Measurements from ENCODE around the gene MUS81. TPM values are rescaled to one million over a fixed set of nuclear protein-coding genes. Genes with fewer than 3 reads are reported as not detected.
"Not testable (repeated sequence)": the region's sequence is repeated elsewhere in the genome, so short reads cannot be mapped to it uniquely, and the experiment has no call there.

The MUS81 gene
- total RNA-seq, 1 donor from 2014 or later = 37.8 TPM

GRCh38 chr11:65885808-65886536 is 25.7 kb downstream of the MUS81 start:
- ATAC-seq = no peak
- intact Hi-C loops (cut with micrococcal nuclease) = loop anchor here (10.0 kb wide), 1 partner anchor 99 kb away; no protein-coding TSS in a partner anchor
- DNase-seq = peak; percentile 9

GRCh38 chr11:65886826-65887722 is 26.8 kb downstream of the MUS81 start:
- ATAC-seq (no peak), DNase-seq (peak; percentile 37)
- intact Hi-C loops (cut with micrococcal nuclease) = loop anchor here (10.0 kb wide), 1 partner anchor 98 kb away; no protein-coding TSS in a partner anchor

GRCh38 chr11:65887723-65888162 is 27.5 kb downstream of the MUS81 start:
- intact Hi-C loops (cut with micrococcal nuclease) = loop anchor here (10.0 kb wide), 1 partner anchor 97 kb away; no protein-coding TSS in a partner anchor
- no peak for ATAC-seq
- no peak for DNase-seq

GRCh38 chr11:65888163-65888814 is 28.1 kb downstream of the MUS81 start, which contains the start of gene FIBP:
FIBP (minus strand) TSS chr11:65888471; CDS start chr11:65888418, 53 bp downstream.
- ATAC-seq = peak; percentile 84
- intact Hi-C loops (cut with micrococcal nuclease) = loop anchor here (10.0 kb wide), 1 partner anchor 97 kb away; no protein-coding TSS in a partner anchor

GRCh38 chr11:65890324-65891218 is 30.3 kb downstream of the MUS81 start, which contains the start of gene CCDC85B:
CCDC85B (plus strand) TSS chr11:65890673; CDS start chr11:65890784, 111 bp downstream.
- peak; percentile 81 for ATAC-seq
- DNase-seq = peak; percentile 100
- intact Hi-C loops (cut with micrococcal nuclease) = no loop called here

More at GRCh38 chr11:65888163-65888814, 28.1 kb downstream of the MUS81 start, which contains the start of gene FIBP:
- peak; percentile 98 for DNase-seq

GRCh38 chr11:65891219-65892136 is 31.2 kb downstream of the MUS81 start:
- ATAC-seq = peak; percentile 3
- DNase-seq = peak; percentile 73
- intact Hi-C loops (cut with micrococcal nuclease) = no loop called here

GRCh38 chr11:65892137-65892540 is 31.9 kb downstream of the MUS81 start:
- peak; percentile 22 for DNase-seq
- intact Hi-C loops (cut with micrococcal nuclease); ATAC-seq: not testable (repeated sequence)

- peak; percentile 33 for DNase-seq
- no peak for ATAC-seq
- intact Hi-C loops (cut with micrococcal nuclease) = no loop called here
These were observed 32.6 kb downstream of the MUS81 start for GRCh38 chr11:65892661-65893317.

- ATAC-seq (no peak), DNase-seq (peak; percentile 64)
- intact Hi-C loops (cut with micrococcal nuclease) = no loop called here
These were observed 33.9 kb downstream of the MUS81 start for GRCh38 chr11:65894034-65894591.

GRCh38 chr11:65895482-65895981 is 35.3 kb downstream of the MUS81 start:
- intact Hi-C loops (cut with micrococcal nuclease) = no loop called here
- DNase-seq = peak; percentile 4
- no peak for ATAC-seq

GRCh38 chr11:65896034-65896999 is 36.1 kb downstream of the MUS81 start:
- intact Hi-C loops (cut with micrococcal nuclease) = no loop called here
- DNase-seq = peak; percentile 27
- no peak for ATAC-seq

GRCh38 chr11:65897020-65897471 is 36.8 kb downstream of the MUS81 start:
- ATAC-seq (no peak), DNase-seq (no peak)
- intact Hi-C loops (cut with micrococcal nuclease) = no loop called here

- intact Hi-C loops (cut with micrococcal nuclease) = no loop called here
- ATAC-seq (no peak), DNase-seq (peak; percentile 4)
These were observed 38.6 kb downstream of the MUS81 start for GRCh38 chr11:65898656-65899355.
